Prostate gland (tissue), 2 donors: ENCODE results near the gene LPA. TPM values are rescaled to one million over a fixed set of nuclear protein-coding genes. Genes with fewer than 3 reads are reported as not detected.

ENCODE experiments used
- DNase-seq: peaks from one replicate; pipeline ENCODE4 v3.0.0-alpha.2; 2019; ENCODE audit warnings: low spot score
- H3K27ac ChIP-seq, 2 donors: fragments of 200-600 bp; sonication (generic); 2 replicates each; pipeline ENCODE4 v1.5.1; 2017 to 2019
- H3K27me3 ChIP-seq: fragments of 200-600 bp; sonication (generic); replicated peaks from 2 replicates; pipeline ENCODE4 v1.5.1; 2019; ENCODE audit not compliant: insufficient read depth
- H3K36me3 ChIP-seq, 2 donors: fragments of 200-600 bp; sonication (generic); 1 replicate in 1 of 2; 2 replicates in 1 of 2; pipeline versions ENCODE4 v1.5.1 to v1.8.1; 2017 to 2019
- H3K4me1 ChIP-seq: fragments of 200-600 bp; sonication (generic); replicated peaks from 2 replicates; pipeline ENCODE4 v1.5.1; 2019
- H3K4me3 ChIP-seq, 2 donors: fragments of 200-600 bp; sonication (generic); 2 replicates each; pipeline ENCODE4 v1.5.1; 2017 to 2019
- H3K9me3 ChIP-seq: fragments of 200-600 bp; sonication (generic); 2 replicates; pipeline ENCODE4 v1.5.1; 2017
- CTCF ChIP-seq, 4 experiments: fragments of 200-600 bp in 2 of 4; fragments of 450-650 bp in 2 of 4; sonication (generic) in 2 of 4; IDR thresholded peaks; 1 replicate in 3 of 4; 2 replicates in 1 of 4; pipeline ENCODE4 v1.5.1; 2016 to 2019; ENCODE audit warnings: antibody characterized with exemption in 4 of 4, mild to moderate bottlenecking in 2 of 4, moderate library complexity in 2 of 4
- POLR2A ChIP-seq: fragments of 450-650 bp; IDR thresholded peaks from one replicate; pipeline ENCODE4 v1.6.1; 2016; ENCODE audit warnings: antibody characterized with exemption, mild to moderate bottlenecking
- POLR2AphosphoS5 ChIP-seq: sonication (generic); formaldehyde crosslinking; IDR thresholded peaks from one replicate; pipeline ENCODE4 v1.6.1; 2017; ENCODE audit warnings: antibody characterized with exemption
- WGBS: methylation state at CpG from one replicate; pipeline ENCODE4 v1.1.5; 2018; 5-methylcytosine and 5-hydroxymethylcytosine counted together
- intact Hi-C: fragments of 100-400 bp; cut with DNase I; formaldehyde crosslinking; loops from one replicate; pipeline ENCODE4 v1.14.2; 2022
- total RNA-seq, 2 donors: library from RNA; depleted of rRNA; stranded (reverse); fragments of >200 nt; gene quantifications; one replicate each; pipeline ENCODE4 v1.1.0, GENCODE V29; 2016

Gene LPA
- total RNA-seq, 2 donors from 2014 or later, result 0.09 to 0.85 TPM

- WGBS, result 97% methylated on average over 3 of the region's 3 CpGs
- no peak overlapping the region for H3K27ac ChIP-seq
- H3K9me3 ChIP-seq, result no peaks in the 10 kb centered on the region
- TF ChIP-seq POLR2A, result no peak
- TF ChIP-seq POLR2AphosphoS5, result no peak
- TF ChIP-seq CTCF (IDR thresholded peaks at IDR 0.05), result no peak
- H3K36me3 ChIP-seq, result no peaks in the 10 kb centered on the region
- DNase-seq, result no peak
- H3K27me3 ChIP-seq, result no peaks in the 10 kb centered on the region
- no peak overlapping the region for H3K4me3 ChIP-seq
- intact Hi-C loops, result no loop called here
- H3K4me1 ChIP-seq, result no peaks in the 10 kb centered on the region
Measured at GRCh38 chr6:160494576-160494975, 169.5 kb downstream of the LPA start.

- H3K27me3 ChIP-seq, result no peaks in the 10 kb centered on the region
- H3K27ac ChIP-seq, result no peak overlapping the region
- no peaks in the 10 kb centered on the region for H3K9me3 ChIP-seq
- DNase-seq, result no peak
- intact Hi-C loops, result no loop called here
- no peak overlapping the region for H3K4me3 ChIP-seq
- H3K4me1 ChIP-seq, result no peaks in the 10 kb centered on the region
- TF ChIP-seq POLR2AphosphoS5 (no peak), POLR2A (no peak), CTCF (IDR thresholded peaks at IDR 0.05) (no peak)
- no peaks in the 10 kb centered on the region for H3K36me3 ChIP-seq
- WGBS, result 85% methylated on average over 1 of the region's 1 CpG
Measured at GRCh38 chr6:160489091-160489490, 175.0 kb downstream of the LPA start.

- TF ChIP-seq POLR2AphosphoS5 (no peak), CTCF (IDR thresholded peaks at IDR 0.05) (no peak), POLR2A (no peak)
- no peak overlapping the region for H3K27ac ChIP-seq
- H3K4me1 ChIP-seq, result no peaks in the 10 kb centered on the region
- H3K27me3 ChIP-seq, result no peaks in the 10 kb centered on the region
- intact Hi-C loops, result no loop called here
- no peaks in the 10 kb centered on the region for H3K9me3 ChIP-seq
- 95% methylated on average over 11 of the region's 11 CpGs for WGBS
- no peaks in the 10 kb centered on the region for H3K36me3 ChIP-seq
- DNase-seq, result no peak
- no peak overlapping the region for H3K4me3 ChIP-seq
Measured at GRCh38 chr6:160487116-160487515, 177.0 kb downstream of the LPA start.

Other genes starting within 250 kb of the LPA start
- under 1 TPM in 1 of 2 donors, not detected in 1; 0.17 TPM for gene PLG, start 38.0 kb upstream of the LPA start, total RNA-seq